NCI-H2029 treated with DMSO at 0.1 percent for 48 hours (cell line): ENCODE results near the gene C6orf47.
"Not testable (repeated sequence)": the region's sequence is repeated elsewhere in the genome, so short reads cannot be mapped to it uniquely, and the experiment has no call there.

ENCODE experiments used
- DNase-seq: peaks from one replicate; lab custom pipeline; 2025; lab: John Stamatoyannopoulos, UW

Gene C6orf47

GRCh38 chr6:31660381-31661261 lies at the start of gene C6orf47:
TSS of gene C6orf47 (minus strand) at chr6:31660778. CDS start at chr6:31659947, 831 bp downstream.
- DNase-seq: peak; percentile 26

- DNase-seq: not testable (repeated sequence)
Observed at GRCh38 chr6:31709157-31709556, 48.6 kb upstream of the C6orf47 start.

GRCh38 chr6:31708224-31708623 lies 47.6 kb upstream of the C6orf47 start:
- no peak for DNase-seq

- no peak for DNase-seq
Observed at GRCh38 chr6:31707701-31708100, 47.1 kb upstream of the C6orf47 start.

- DNase-seq: no peak
Observed at GRCh38 chr6:31706599-31706998, 46.0 kb upstream of the C6orf47 start, which contains the start of gene LY6G6F. TSS of gene LY6G6F (plus strand) at chr6:31706866. CDS start at chr6:31706907, 41 bp downstream.

- DNase-seq: no peak
Observed at GRCh38 chr6:31705931-31706330, 45.4 kb upstream of the C6orf47 start.

GRCh38 chr6:31702819-31703716 lies 42.5 kb upstream of the C6orf47 start, which contains the start of gene ABHD16A:
TSS of gene ABHD16A (minus strand) at chr6:31703324. CDS start at chr6:31703281, 43 bp downstream.
- peak; percentile 88 for DNase-seq

GRCh38 chr6:31702405-31702818 lies 41.8 kb upstream of the C6orf47 start:
- peak; percentile 23 for DNase-seq

GRCh38 chr6:31701666-31702404 lies 41.3 kb upstream of the C6orf47 start:
- DNase-seq: peak; percentile 39

GRCh38 chr6:31700740-31701401 lies 40.3 kb upstream of the C6orf47 start:
- DNase-seq: no peak

- peak; percentile 13 for DNase-seq
Observed at GRCh38 chr6:31697555-31697954, 37.0 kb upstream of the C6orf47 start.

- DNase-seq: no peak
Observed at GRCh38 chr6:31693535-31693934, 33.0 kb upstream of the C6orf47 start.

GRCh38 chr6:31692886-31693285 lies 32.3 kb upstream of the C6orf47 start:
- DNase-seq: no peak

- no peak for DNase-seq
Observed at GRCh38 chr6:31692353-31692752, 31.8 kb upstream of the C6orf47 start.

GRCh38 chr6:31691564-31692108 lies 31.1 kb upstream of the C6orf47 start:
- no peak for DNase-seq

GRCh38 chr6:31691078-31691463 lies 30.5 kb upstream of the C6orf47 start:
- DNase-seq: no peak

- DNase-seq: no peak
Observed at GRCh38 chr6:31690231-31691077, 29.9 kb upstream of the C6orf47 start.

- DNase-seq: no peak
Observed at GRCh38 chr6:31689249-31690110, 28.9 kb upstream of the C6orf47 start.
